PFSK-1 (cell line): ENCODE results near the gene SLC2A4RG.

Source experiments
- FOXP2 ChIP-seq: optimal IDR thresholded peaks from 2 replicates; pipeline ENCODE3; 2011; ENCODE audit warnings: borderline replicate concordance, control low read depth, inconsistent platforms; ENCODE audit not compliant: insufficient read depth; ENCODE audit errors: extremely low read length, extremely low read depth
- POLR2AphosphoS5 ChIP-seq: IDR thresholded peaks from 2 replicates; pipeline ENCODE4 v1.6.1; 2012; ENCODE audit warnings: low read depth, mild to moderate bottlenecking, control low read depth, low read length, moderate library complexity
- SIN3A ChIP-seq: IDR thresholded peaks from 2 replicates; pipeline ENCODE4 v1.6.1; 2012; ENCODE audit warnings: mild to moderate bottlenecking, low read length, moderate library complexity, borderline replicate concordance; ENCODE audit not compliant: insufficient read depth
- TAF1 ChIP-seq: IDR thresholded peaks from 2 replicates; pipeline ENCODE4 v1.6.1; 2012; ENCODE audit warnings: low read length, control low read depth, borderline replicate concordance; ENCODE audit not compliant: insufficient read depth
- TF ChIP-seq, protein P1 (sequence below), 2 experiments: IDR thresholded peaks; 2 replicates each; pipeline versions ENCODE4 v1.6.1 to v1.8.0; 2011 to 2012; ENCODE audit warnings: low read depth in 2 of 2, low read length in 2 of 2, control low read depth in 1 of 2, inconsistent platforms in 1 of 2, mild to moderate bottlenecking in 1 of 2, moderate library complexity in 1 of 2; ENCODE audit not compliant: insufficient read depth in 1 of 2

Gene SLC2A4RG

DNA sequence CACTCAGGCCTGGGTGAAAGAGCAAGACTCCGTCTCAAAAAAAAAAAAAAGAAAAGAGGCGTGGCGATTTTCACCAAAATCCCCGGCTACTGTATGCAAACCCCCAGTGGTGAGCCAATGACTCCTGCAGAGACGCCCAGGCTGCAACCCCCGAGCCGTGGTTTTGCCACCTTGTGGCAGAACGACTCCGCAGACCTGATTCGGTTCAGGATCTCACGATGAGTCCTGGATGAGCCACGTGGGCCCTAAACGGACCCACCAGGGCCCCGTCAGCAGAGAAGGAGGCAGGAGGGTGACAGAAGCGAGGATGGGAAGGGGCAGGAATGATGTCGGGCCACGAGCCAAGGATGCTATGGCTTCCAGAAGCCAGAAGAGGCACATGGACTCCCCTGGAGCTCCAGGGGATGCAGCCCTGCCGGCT, 42.5 kb downstream of the SLC2A4RG start:
- no peak for TF ChIP-seq TAF1
- no peak for TF ChIP-seq FOXP2
- TF ChIP-seq, protein P1, sequence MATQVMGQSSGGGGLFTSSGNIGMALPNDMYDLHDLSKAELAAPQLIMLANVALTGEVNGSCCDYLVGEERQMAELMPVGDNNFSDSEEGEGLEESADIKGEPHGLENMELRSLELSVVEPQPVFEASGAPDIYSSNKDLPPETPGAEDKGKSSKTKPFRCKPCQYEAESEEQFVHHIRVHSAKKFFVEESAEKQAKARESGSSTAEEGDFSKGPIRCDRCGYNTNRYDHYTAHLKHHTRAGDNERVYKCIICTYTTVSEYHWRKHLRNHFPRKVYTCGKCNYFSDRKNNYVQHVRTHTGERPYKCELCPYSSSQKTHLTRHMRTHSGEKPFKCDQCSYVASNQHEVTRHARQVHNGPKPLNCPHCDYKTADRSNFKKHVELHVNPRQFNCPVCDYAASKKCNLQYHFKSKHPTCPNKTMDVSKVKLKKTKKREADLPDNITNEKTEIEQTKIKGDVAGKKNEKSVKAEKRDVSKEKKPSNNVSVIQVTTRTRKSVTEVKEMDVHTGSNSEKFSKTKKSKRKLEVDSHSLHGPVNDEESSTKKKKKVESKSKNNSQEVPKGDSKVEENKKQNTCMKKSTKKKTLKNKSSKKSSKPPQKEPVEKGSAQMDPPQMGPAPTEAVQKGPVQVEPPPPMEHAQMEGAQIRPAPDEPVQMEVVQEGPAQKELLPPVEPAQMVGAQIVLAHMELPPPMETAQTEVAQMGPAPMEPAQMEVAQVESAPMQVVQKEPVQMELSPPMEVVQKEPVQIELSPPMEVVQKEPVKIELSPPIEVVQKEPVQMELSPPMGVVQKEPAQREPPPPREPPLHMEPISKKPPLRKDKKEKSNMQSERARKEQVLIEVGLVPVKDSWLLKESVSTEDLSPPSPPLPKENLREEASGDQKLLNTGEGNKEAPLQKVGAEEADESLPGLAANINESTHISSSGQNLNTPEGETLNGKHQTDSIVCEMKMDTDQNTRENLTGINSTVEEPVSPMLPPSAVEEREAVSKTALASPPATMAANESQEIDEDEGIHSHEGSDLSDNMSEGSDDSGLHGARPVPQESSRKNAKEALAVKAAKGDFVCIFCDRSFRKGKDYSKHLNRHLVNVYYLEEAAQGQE (IDR thresholded peaks at IDR 0.05; ENCODE audit: insufficient read depth in 1 of 2, low read depth in 2 of 2, low read length in 2 of 2), result no peak
- TF ChIP-seq POLR2AphosphoS5, result no peak
- TF ChIP-seq SIN3A, result no peak

DNA sequence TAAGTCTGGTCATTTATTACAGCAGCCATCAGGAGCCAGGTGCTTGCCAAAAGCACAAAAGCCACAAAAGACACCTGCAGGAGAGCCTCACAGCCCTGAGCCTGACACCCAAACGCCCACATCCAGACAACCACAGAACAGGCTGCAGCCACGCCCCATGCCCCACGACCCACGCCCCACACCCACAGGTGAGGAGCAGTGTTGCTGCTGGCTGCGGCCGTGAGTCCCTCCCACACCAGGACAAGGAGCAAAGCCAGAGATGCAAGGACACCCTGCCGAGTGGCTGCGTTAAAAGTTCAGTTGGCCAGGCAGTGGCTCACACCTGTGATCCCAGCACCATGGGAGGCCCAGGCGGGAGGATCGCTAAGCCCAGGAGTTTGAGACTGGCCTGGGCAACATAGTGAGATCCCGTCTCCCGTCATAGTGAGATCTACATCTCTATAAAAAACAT, 43.0 kb downstream of the SLC2A4RG start:
- TF ChIP-seq, protein P1 (IDR thresholded peaks at IDR 0.05; ENCODE audit: insufficient read depth in 1 of 2, low read depth in 2 of 2, low read length in 2 of 2), result no peak
- no peak for TF ChIP-seq TAF1
- no peak for TF ChIP-seq FOXP2
- no peak for TF ChIP-seq SIN3A
- no peak for TF ChIP-seq POLR2AphosphoS5

DNA sequence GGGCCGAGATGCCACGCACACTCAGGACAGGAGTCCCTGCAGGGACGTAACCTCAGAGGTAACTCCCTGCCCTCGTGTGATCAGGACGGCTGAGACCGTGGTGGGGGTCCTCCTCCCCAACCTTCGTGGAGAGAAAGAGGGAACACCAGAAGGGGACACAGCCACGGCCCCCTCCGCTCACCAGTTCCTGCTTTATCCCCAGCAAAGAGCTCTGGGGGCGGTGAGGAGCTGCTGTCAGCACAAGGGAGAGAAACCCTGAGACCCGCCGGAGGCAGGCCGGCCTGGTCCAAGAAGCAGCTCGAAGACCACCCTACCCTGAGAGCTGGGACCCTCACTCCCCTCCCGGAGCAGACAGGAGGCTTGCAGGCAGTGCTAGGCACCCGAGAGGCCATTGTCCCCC, 44.4 kb downstream of the SLC2A4RG start:
- TF ChIP-seq POLR2AphosphoS5 (no peak), TAF1 (no peak), FOXP2 (no peak), SIN3A (no peak)

DNA sequence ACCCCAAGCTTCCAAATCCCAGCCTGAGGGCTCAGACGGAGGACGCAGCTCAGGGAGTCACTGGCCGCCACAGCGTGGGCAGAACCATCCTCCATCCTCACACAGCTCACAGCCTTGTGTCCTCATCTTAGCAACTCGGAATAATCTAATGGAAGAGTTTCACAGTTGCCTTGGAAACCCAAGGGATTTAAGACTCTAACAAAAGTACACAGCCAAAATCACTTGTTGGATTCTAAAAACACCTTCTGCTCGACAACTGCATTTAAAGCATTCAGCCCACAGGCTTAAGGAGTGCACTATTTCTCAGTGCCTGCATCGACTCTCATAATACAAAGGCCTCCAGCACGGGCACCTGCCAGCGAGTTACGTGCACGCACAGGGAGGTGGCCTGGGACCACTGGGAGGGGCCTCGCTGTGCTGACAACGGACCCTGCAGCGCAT, 46.1 kb downstream of the SLC2A4RG start:
- TF ChIP-seq, protein P1 (IDR thresholded peaks at IDR 0.05; ENCODE audit: insufficient read depth in 1 of 2, low read depth in 2 of 2, low read length in 2 of 2), result no peak
- TF ChIP-seq TAF1 (no peak), SIN3A (no peak), FOXP2 (no peak), POLR2AphosphoS5 (no peak)

DNA sequence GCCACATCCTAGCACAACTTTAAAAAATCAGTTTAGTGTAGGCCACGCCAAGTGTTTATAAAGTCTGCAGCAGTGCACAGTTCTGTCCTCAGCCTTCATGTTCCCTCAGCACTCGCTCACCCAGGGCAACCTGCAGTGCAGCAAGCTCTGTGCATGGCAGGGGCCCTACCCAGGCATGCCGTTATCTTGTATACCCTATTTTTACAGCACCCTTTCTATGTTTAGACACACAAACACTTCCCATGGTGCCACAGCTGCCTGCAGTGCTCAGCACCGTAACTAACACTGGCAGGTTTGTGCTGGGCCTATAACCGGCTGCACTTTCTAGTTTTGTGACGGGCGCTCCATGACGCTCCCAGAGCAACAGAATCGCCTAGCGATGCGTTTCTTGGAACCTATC, 47.7 kb downstream of the SLC2A4RG start:
- TF ChIP-seq, protein P1 (IDR thresholded peaks at IDR 0.05; ENCODE audit: insufficient read depth in 1 of 2, low read depth in 2 of 2, low read length in 2 of 2), result no peak
- TF ChIP-seq POLR2AphosphoS5 (no peak), TAF1 (no peak), SIN3A (no peak), FOXP2 (no peak)
